ENCODE results near the gene SGCG. TPM values are rescaled to one million over a fixed set of nuclear protein-coding genes. Genes with fewer than 3 reads are reported as not detected.

Gene SGCG
- total and polyA plus RNA-seq, 2 of the 4 experiments (the other 2 are of a cell fraction), result under 0.01 TPM; not detected in 1

GRCh38 chr13:23359882-23360281 is 179.1 kb downstream of the SGCG start:
- Histone ChIP-seq H3K56ac (ENCODE audit: extremely low read depth, insufficient read depth, low read length) (no peak overlapping the region), H3K9ac (ENCODE audit: low read depth, low read length) (no peak overlapping the region), H3K9me3 (ENCODE audit: control insufficient read depth, insufficient read depth, low read length) (no peaks in the 10 kb centered on the region), H2BK5ac (ENCODE audit: low read depth, low read length, poor library complexity, severe bottlenecking) (no peak overlapping the region), H2AFZ (replicated peaks; ENCODE audit: low read length, poor library complexity) (peak overlapping the region; percentile 41), H3K4me2 (ENCODE audit: low read depth, low read length) (no peak overlapping the region), H3K79me1 (ENCODE audit: low read depth in 1 of 2, low read length in 2 of 2) (peaks cover 10 to 48% of the 10 kb centered on the region in 2 experiments), H2BK15ac (ENCODE audit: low read depth, low read length) (no peak overlapping the region), H2AK9ac (replicated peaks; ENCODE audit: low read depth, low read length, poor library complexity) (no peak overlapping the region), H3K9me1 (ENCODE audit: insufficient read depth, low read length) (peaks cover 2% of the 10 kb centered on the region; the same call in 1 of the 2 replicates), H3K4ac (ENCODE audit: low read depth, low read length) (no peak overlapping the region), H3K36me3 (ENCODE audit: control insufficient read depth, insufficient read depth, low read length) (peaks cover 51% of the 10 kb centered on the region), H3K23ac (ENCODE audit: low read depth, low read length) (no peak overlapping the region), H4K20me1 (ENCODE audit: insufficient read depth, low read length) (0 out of 2 replicates have a peak, but pooled peaks cover 6% of the 10 kb centered on the region), H4K5ac (ENCODE audit: low read depth, low read length) (no peak overlapping the region), H3K4me1 (ENCODE audit: control insufficient read depth, insufficient read depth, low read length) (no peaks in the 10 kb centered on the region), H3K27ac (ENCODE audit: insufficient read depth, low read length) (no peak overlapping the region), H4K8ac (ENCODE audit: low read depth in 2 of 2, low read length in 2 of 2) (no peak overlapping the region), H3K4me3 (ENCODE audit: insufficient read depth, low read depth, low read length) (no peak overlapping the region), H4K91ac (ENCODE audit: insufficient read depth, low read depth, low read length) (no peak overlapping the region), H2AK5ac (ENCODE audit: low read depth, low read length) (no peak overlapping the region), H3K18ac (ENCODE audit: low read depth, low read length) (no peak overlapping the region), H2BK20ac (ENCODE audit: low read depth, low read length) (no peak overlapping the region), H3K14ac (replicated peaks; ENCODE audit: low read depth, low read length) (no peak overlapping the region), H2BK120ac (ENCODE audit: low read depth, low read length) (no peak overlapping the region), H3K27me3 (ENCODE audit: control insufficient read depth, insufficient read depth, low read length) (no peaks in the 10 kb centered on the region)
- dilution Hi-C loops (cut with HindIII; ENCODE audit: low sequenced_read_pairs, unreplicated experiment) (no loop called here), in situ Hi-C loops (cut with MboI; ENCODE audit: low sequenced_read_pairs) (loop anchor here (25.0 kb wide), 1 partner anchor 527 kb away; the partner anchor contains the start of genes C1QTNF9B and MIPEP), intact Hi-C loops (cut with micrococcal nuclease) (no loop called here)
- ChIA-PET CTCF (interaction anchor here (0.7 kb wide), 1 partner anchor 428 kb away, joined by 3 read pairs; no protein-coding TSS in a partner anchor), POLR2A (ENCODE audit: unreplicated experiment) (no interaction called here)
- DNase-seq, result no peak
- no TSS peak for BruUV-seq (replicated peaks)
- no CpG with 5 or more reads among the region's 1 CpG for WGBS, 2 experiments (ENCODE audit: extremely low coverage in 2 of 2, insufficient read length in 1 of 2)
- ATAC-seq (ENCODE audit: low read depth), result no peak
- TF ChIP-seq RFX5 (IDR thresholded peaks at IDR 0.05; ENCODE audit: low read depth, low read length) (no peak), FOS (IDR thresholded peaks at IDR 0.05; ENCODE audit: low read depth, low read length) (no peak)
